ENCODE results near the gene ZSCAN29.

Gene ZSCAN29

GRCh38 chr15:43370975-43371974 is at the start of gene ZSCAN29, which contains the start of gene TUBGCP4:
ZSCAN29 (minus strand) TSS chr15:43371043; CDS start chr15:43369913, 1,130 bp downstream.
TUBGCP4 (plus strand) TSS chr15:43371101; CDS start chr15:43371355, 254 bp downstream.
- H3K4me3 ChIP-seq (ENCODE audit: low read depth, low read length), result peak within 1 kb of the TSS; percentile 88
- peak; percentile 29 for DNase-seq (ENCODE audit: low read depth)
- TF ChIP-seq CTCF (IDR thresholded peaks at IDR 0.05; ENCODE audit: low read depth, low read length, missing control alignments), result peak; percentile 60

GRCh38 chr15:43420435-43420834 is 49.6 kb upstream of the ZSCAN29 start:
- no peak overlapping the region for H3K4me3 ChIP-seq (ENCODE audit: low read depth, low read length)
- TF ChIP-seq CTCF (IDR thresholded peaks at IDR 0.05; ENCODE audit: low read depth, low read length, missing control alignments), result no peak
- no peak for DNase-seq (ENCODE audit: low read depth)

GRCh38 chr15:43414196-43414595 is 43.4 kb upstream of the ZSCAN29 start:
- no peak for TF ChIP-seq CTCF (IDR thresholded peaks at IDR 0.05; ENCODE audit: low read depth, low read length, missing control alignments)
- no peak for DNase-seq (ENCODE audit: low read depth)
- H3K4me3 ChIP-seq (ENCODE audit: low read depth, low read length), result no peak overlapping the region

- H3K4me3 ChIP-seq (ENCODE audit: low read depth, low read length), result no peak overlapping the region
- DNase-seq (ENCODE audit: low read depth), result no peak
- TF ChIP-seq CTCF (IDR thresholded peaks at IDR 0.05; ENCODE audit: low read depth, low read length, missing control alignments), result no peak
Measured at GRCh38 chr15:43412096-43412495, 41.3 kb upstream of the ZSCAN29 start.

- H3K4me3 ChIP-seq (ENCODE audit: low read depth, low read length), result no peak overlapping the region
- no peak for TF ChIP-seq CTCF (IDR thresholded peaks at IDR 0.05; ENCODE audit: low read depth, low read length, missing control alignments)
- no peak for DNase-seq (ENCODE audit: low read depth)
Measured at GRCh38 chr15:43410572-43411214, 39.9 kb upstream of the ZSCAN29 start.

- no peak for DNase-seq (ENCODE audit: low read depth)
- no peak for TF ChIP-seq CTCF (IDR thresholded peaks at IDR 0.05; ENCODE audit: low read depth, low read length, missing control alignments)
- H3K4me3 ChIP-seq (ENCODE audit: low read depth, low read length), result no peak overlapping the region
Measured at GRCh38 chr15:43408789-43409188, 37.9 kb upstream of the ZSCAN29 start.
